HEK293 (cell line): Measurements from ENCODE around the gene OR56A1.

Source experiments
- CTCF ChIA-PET: fragments of 350-600 bp; formaldehyde crosslinking; extraction: SDS; loops from one replicate; lab custom pipeline; 2021; ENCODE audit warnings: antibody characterized with exemption; lab: Yijun Ruan, JAX
- POLR2A ChIA-PET: fragments of 300-600 bp; formaldehyde crosslinking; extraction: SDS; loops from one replicate; lab custom pipeline; 2020; ENCODE audit warnings: antibody characterized with exemption, inconsistent platforms; lab: Yijun Ruan, JAX
- H3K27ac ChIP-seq: fragments of 200-500 bp; sonication (Bioruptor generic); 2 replicates; pipeline ENCODE4 v1.5.1; 2014; ENCODE audit warnings: low read depth, low read length, control low read depth, inconsistent platforms; ENCODE audit errors: extremely low read depth
- H3K36me3 ChIP-seq, 2 experiments: fragments of 200-500 bp in 1 of 2; sonication (Bioruptor generic) in 1 of 2; 1 replicate in 1 of 2; 2 replicates in 1 of 2; pipeline ENCODE4 v1.5.1; 2014 to 2017; ENCODE audit warnings: inconsistent platforms in 2 of 2, low read length in 2 of 2; ENCODE audit not compliant: control insufficient read depth in 2 of 2, insufficient read depth in 1 of 2
- H3K4me1 ChIP-seq: fragments of 200-500 bp; sonication (Bioruptor generic); 2 replicates; pipeline ENCODE4 v1.5.1; 2014; ENCODE audit warnings: mild to moderate bottlenecking, low read length, inconsistent platforms; ENCODE audit not compliant: control insufficient read depth, insufficient read depth
- H3K4me3 ChIP-seq: 2 replicates; pipeline ENCODE4 v1.5.1; 2011; ENCODE audit warnings: low read depth, mild to moderate bottlenecking, control low read depth, low read length, moderate library complexity
- H3K9me3 ChIP-seq: fragments of 200-500 bp; sonication (Bioruptor generic); 2 replicates; pipeline ENCODE4 v1.5.1; 2014; ENCODE audit warnings: low read depth, low read length, inconsistent platforms; ENCODE audit not compliant: control insufficient read depth, insufficient read depth
- FEZF1 ChIP-seq: fragments of 450-650 bp; formaldehyde crosslinking; IDR thresholded peaks from 2 replicates; pipeline ENCODE4 v1.5.1; 2016; ENCODE audit warnings: missing biosample characterization, missing genetic modification characterization
- GLI4 ChIP-seq: fragments of 450-650 bp; formaldehyde crosslinking; IDR thresholded peaks from 2 replicates; pipeline ENCODE4 v1.5.1; 2016; ENCODE audit warnings: missing biosample characterization, missing genetic modification characterization
- GLIS1 ChIP-seq: fragments of 450-650 bp; formaldehyde crosslinking; IDR thresholded peaks from 2 replicates; pipeline ENCODE4 v1.5.1; 2016; ENCODE audit warnings: missing biosample characterization, missing genetic modification characterization
- HOXD13 ChIP-seq: sonication (generic); formaldehyde crosslinking; IDR thresholded peaks from 2 replicates; pipeline ENCODE4 v1.8.0; 2022; ENCODE audit warnings: missing genetic modification reagents, borderline replicate concordance
- SCRT1 ChIP-seq: fragments of 450-650 bp; formaldehyde crosslinking; IDR thresholded peaks from 2 replicates; pipeline ENCODE4 v1.5.1; 2016; ENCODE audit warnings: missing biosample characterization, missing genetic modification characterization, borderline replicate concordance
- SP2 ChIP-seq: fragments of 450-650 bp; formaldehyde crosslinking; IDR thresholded peaks from 2 replicates; pipeline ENCODE4 v1.5.1; 2016; ENCODE audit warnings: missing biosample characterization, missing genetic modification characterization
- WT1 ChIP-seq: fragments of 450-650 bp; formaldehyde crosslinking; IDR thresholded peaks from 2 replicates; pipeline ENCODE4 v1.5.1; 2016; ENCODE audit warnings: missing biosample characterization, missing genetic modification characterization
- ZFHX2 ChIP-seq: fragments of 450-650 bp; formaldehyde crosslinking; conservative IDR thresholded peaks from 2 replicates; pipeline ENCODE4 v1.5.1; 2016; ENCODE audit warnings: missing biosample characterization, missing genetic modification characterization
- ZNF335 ChIP-seq: fragments of 450-650 bp; formaldehyde crosslinking; conservative IDR thresholded peaks from 2 replicates; pipeline ENCODE4 v1.5.1; 2016; ENCODE audit warnings: missing biosample characterization, missing genetic modification characterization
- ZNF354C ChIP-seq: fragments of 450-650 bp; formaldehyde crosslinking; IDR thresholded peaks from 2 replicates; pipeline ENCODE4 v1.5.1; 2016; ENCODE audit warnings: missing biosample characterization, missing genetic modification characterization, low read depth, borderline replicate concordance
- ZNF366 ChIP-seq: fragments of 450-650 bp; formaldehyde crosslinking; conservative IDR thresholded peaks from 2 replicates; pipeline ENCODE4 v1.5.1; 2016; ENCODE audit warnings: missing biosample characterization, missing genetic modification characterization
- ZNF561 ChIP-seq: fragments of 450-650 bp; IDR thresholded peaks from 2 replicates; pipeline ENCODE4 v1.5.1; 2018; ENCODE audit warnings: missing biosample characterization, missing genetic modification characterization, borderline replicate concordance
- ZNF777 ChIP-seq: fragments of 450-650 bp; formaldehyde crosslinking; IDR thresholded peaks from 2 replicates; pipeline ENCODE4 v1.5.1; 2017; ENCODE audit warnings: missing biosample characterization, missing genetic modification characterization, borderline replicate concordance
- ZNF785 ChIP-seq: fragments of 450-650 bp; formaldehyde crosslinking; IDR thresholded peaks from 2 replicates; pipeline ENCODE4 v1.5.1; 2016; ENCODE audit warnings: missing biosample characterization, missing genetic modification characterization
- ZSCAN16 ChIP-seq: fragments of 450-650 bp; formaldehyde crosslinking; IDR thresholded peaks from 2 replicates; pipeline ENCODE4 v1.5.1; 2016; ENCODE audit warnings: missing biosample characterization, missing genetic modification characterization
- ZSCAN30 ChIP-seq: fragments of 450-650 bp; IDR thresholded peaks from 2 replicates; pipeline ENCODE4 v1.5.1; 2018; ENCODE audit warnings: missing biosample characterization, mild to moderate bottlenecking, missing genetic modification characterization, moderate library complexity
- TF ChIP-seq, protein P1 (sequence below): fragments of 450-650 bp; formaldehyde crosslinking; IDR thresholded peaks from 2 replicates; pipeline ENCODE4 v1.5.1; 2016; ENCODE audit warnings: missing biosample characterization, missing genetic modification characterization
- TF ChIP-seq, protein P2 (sequence below): fragments of 450-650 bp; formaldehyde crosslinking; IDR thresholded peaks from 2 replicates; pipeline ENCODE4 v1.5.1; 2016; ENCODE audit warnings: missing biosample characterization, missing genetic modification characterization
- TF ChIP-seq, protein P3 (sequence below): fragments of 450-650 bp; formaldehyde crosslinking; conservative IDR thresholded peaks from 2 replicates; pipeline ENCODE4 v1.5.1; 2016; ENCODE audit warnings: low read depth, missing biosample characterization, missing genetic modification characterization
- TF ChIP-seq, protein P4 (sequence below): fragments of 450-650 bp; formaldehyde crosslinking; IDR thresholded peaks from 2 replicates; pipeline ENCODE4 v1.5.1; 2016; ENCODE audit warnings: missing biosample characterization, missing genetic modification characterization, low read depth
- TF ChIP-seq, protein P5 (sequence below): fragments of 450-650 bp; formaldehyde crosslinking; IDR thresholded peaks from 2 replicates; pipeline ENCODE4 v1.5.1; 2016; ENCODE audit warnings: missing biosample characterization, missing genetic modification characterization
- TF ChIP-seq, protein P6 (sequence below): fragments of 450-650 bp; formaldehyde crosslinking; IDR thresholded peaks from 2 replicates; pipeline ENCODE4 v1.5.1; 2016; ENCODE audit warnings: missing biosample characterization, missing genetic modification characterization
- TF ChIP-seq, protein P7 (sequence below): fragments of 450-650 bp; formaldehyde crosslinking; IDR thresholded peaks from 2 replicates; pipeline ENCODE4 v1.5.1; 2017; ENCODE audit warnings: missing biosample characterization, mild to moderate bottlenecking, missing genetic modification characterization, moderate library complexity

OR56A1 gene

DNA sequence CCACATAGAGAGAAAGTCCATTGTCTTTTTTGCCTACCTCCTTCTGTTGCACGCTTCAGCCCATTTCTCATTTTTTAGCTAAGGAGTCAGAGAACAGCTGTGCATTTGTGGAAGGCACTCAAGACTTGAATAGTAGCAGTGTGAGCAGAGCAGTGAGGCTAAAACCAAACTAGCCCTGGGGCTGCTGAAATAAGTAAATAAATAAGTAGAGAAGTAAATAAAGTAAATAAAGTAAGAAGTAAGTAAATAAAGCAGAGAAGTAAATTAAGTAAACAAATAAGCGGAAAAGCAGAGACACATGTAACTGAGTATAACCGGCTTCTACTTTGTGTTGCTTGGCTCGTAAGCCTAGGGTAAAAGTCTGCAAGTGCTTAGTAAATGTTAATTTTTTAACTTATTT lies 41.4 kb downstream of the OR56A1 start (continued):
- TF ChIP-seq ZNF354C (no peak), WT1 (no peak), ZFHX2 (no peak), ZNF366 (no peak), ZNF561 (tag by site-specific recombination) (no peak)
- TF ChIP-seq, protein P1, sequence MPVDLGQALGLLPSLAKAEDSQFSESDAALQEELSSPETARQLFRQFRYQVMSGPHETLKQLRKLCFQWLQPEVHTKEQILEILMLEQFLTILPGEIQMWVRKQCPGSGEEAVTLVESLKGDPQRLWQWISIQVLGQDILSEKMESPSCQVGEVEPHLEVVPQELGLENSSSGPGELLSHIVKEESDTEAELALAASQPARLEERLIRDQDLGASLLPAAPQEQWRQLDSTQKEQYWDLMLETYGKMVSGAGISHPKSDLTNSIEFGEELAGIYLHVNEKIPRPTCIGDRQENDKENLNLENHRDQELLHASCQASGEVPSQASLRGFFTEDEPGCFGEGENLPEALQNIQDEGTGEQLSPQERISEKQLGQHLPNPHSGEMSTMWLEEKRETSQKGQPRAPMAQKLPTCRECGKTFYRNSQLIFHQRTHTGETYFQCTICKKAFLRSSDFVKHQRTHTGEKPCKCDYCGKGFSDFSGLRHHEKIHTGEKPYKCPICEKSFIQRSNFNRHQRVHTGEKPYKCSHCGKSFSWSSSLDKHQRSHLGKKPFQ (tag by site-specific recombination), result no peak

DNA sequence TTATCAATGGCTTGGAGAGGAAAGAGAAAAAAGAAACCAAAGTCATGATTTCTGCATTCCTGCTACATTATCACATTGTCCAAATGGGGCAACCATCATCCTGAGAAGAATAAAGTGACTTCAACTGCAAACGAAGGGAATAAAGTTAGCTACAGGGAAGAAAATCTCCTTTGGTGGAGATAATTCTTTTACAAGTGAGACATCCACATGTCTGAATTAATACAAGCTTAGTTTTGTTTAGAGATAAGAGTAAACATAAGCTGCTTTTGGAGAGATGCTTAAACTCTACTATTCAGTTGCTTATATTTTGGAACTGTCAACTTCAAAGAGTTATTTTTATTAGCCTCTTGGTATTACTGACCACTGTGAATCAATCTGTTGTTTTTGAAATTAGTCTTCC lies 43.7 kb downstream of the OR56A1 start, which contains the start of gene OR52L1:
OR52L1 (minus strand) TSS at position 101 of the 400 bp plus-strand sequence; CDS start at position 46, 55 bp downstream.
- H3K9me3 ChIP-seq, result no peaks in the 10 kb centered on the region
- CTCF ChIA-PET, result no interaction called here
- H3K27ac ChIP-seq, result no peak within 1 kb of the TSS
- H3K36me3 ChIP-seq, result no peaks in the 10 kb centered on the region
- POLR2A ChIA-PET, result no interaction called here
- no peaks in the 10 kb centered on the region for H3K4me1 ChIP-seq
- H3K4me3 ChIP-seq, result no peak within 1 kb of the TSS
- TF ChIP-seq, protein P2, sequence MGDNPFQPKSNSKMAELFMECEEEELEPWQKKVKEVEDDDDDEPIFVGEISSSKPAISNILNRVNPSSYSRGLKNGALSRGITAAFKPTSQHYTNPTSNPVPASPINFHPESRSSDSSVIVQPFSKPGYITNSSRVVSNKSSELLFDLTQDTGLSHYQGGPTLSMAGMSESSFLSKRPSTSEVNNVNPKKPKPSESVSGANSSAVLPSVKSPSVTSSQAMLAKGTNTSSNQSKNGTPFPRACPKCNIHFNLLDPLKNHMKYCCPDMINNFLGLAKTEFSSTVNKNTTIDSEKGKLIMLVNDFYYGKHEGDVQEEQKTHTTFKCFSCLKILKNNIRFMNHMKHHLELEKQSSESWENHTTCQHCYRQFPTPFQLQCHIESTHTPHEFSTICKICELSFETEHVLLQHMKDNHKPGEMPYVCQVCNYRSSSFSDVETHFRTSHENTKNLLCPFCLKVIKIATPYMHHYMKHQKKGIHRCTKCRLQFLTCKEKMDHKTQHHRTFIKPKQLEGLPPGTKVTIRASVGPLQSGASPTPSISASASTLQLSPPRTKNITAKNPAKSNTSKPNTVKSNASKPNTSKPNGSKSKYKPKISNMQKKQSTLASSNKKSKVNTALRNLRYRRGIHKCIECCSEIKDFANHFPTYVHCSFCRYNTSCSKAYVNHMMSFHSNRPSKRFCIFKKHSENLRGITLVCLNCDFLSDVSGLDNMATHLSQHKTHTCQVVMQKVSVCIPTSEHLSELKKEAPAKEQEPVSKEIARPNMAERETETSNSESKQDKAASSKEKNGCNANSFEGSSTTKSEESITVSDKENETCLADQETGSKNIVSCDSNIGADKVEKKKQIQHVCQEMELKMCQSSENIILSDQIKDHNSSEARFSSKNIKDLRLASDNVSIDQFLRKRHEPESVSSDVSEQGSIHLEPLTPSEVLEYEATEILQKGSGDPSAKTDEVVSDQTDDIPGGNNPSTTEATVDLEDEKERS, result no peak
- TF ChIP-seq, protein P3, sequence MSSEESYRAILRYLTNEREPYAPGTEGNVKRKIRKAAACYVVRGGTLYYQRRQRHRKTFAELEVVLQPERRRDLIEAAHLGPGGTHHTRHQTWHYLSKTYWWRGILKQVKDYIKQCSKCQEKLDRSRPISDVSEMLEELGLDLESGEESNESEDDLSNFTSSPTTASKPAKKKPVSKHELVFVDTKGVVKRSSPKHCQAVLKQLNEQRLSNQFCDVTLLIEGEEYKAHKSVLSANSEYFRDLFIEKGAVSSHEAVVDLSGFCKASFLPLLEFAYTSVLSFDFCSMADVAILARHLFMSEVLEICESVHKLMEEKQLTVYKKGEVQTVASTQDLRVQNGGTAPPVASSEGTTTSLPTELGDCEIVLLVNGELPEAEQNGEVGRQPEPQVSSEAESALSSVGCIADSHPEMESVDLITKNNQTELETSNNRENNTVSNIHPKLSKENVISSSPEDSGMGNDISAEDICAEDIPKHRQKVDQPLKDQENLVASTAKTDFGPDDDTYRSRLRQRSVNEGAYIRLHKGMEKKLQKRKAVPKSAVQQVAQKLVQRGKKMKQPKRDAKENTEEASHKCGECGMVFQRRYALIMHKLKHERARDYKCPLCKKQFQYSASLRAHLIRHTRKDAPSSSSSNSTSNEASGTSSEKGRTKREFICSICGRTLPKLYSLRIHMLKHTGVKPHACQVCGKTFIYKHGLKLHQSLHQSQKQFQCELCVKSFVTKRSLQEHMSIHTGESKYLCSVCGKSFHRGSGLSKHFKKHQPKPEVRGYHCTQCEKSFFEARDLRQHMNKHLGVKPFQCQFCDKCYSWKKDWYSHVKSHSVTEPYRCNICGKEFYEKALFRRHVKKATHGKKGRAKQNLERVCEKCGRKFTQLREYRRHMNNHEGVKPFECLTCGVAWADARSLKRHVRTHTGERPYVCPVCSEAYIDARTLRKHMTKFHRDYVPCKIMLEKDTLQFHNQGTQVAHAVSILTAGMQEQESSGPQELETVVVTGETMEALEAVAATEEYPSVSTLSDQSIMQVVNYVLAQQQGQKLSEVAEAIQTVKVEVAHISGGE (tag by site-specific recombination), result no peak
- TF ChIP-seq, protein P4, sequence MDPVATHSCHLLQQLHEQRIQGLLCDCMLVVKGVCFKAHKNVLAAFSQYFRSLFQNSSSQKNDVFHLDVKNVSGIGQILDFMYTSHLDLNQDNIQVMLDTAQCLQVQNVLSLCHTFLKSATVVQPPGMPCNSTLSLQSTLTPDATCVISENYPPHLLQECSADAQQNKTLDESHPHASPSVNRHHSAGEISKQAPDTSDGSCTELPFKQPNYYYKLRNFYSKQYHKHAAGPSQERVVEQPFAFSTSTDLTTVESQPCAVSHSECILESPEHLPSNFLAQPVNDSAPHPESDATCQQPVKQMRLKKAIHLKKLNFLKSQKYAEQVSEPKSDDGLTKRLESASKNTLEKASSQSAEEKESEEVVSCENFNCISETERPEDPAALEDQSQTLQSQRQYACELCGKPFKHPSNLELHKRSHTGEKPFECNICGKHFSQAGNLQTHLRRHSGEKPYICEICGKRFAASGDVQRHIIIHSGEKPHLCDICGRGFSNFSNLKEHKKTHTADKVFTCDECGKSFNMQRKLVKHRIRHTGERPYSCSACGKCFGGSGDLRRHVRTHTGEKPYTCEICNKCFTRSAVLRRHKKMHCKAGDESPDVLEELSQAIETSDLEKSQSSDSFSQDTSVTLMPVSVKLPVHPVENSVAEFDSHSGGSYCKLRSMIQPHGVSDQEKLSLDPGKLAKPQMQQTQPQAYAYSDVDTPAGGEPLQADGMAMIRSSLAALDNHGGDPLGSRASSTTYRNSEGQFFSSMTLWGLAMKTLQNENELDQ (tag by site-specific recombination), result no peak
- TF ChIP-seq HOXD13 (CRISPR knock-in tag) (no peak), SCRT1 (tag by site-specific recombination) (no peak), ZNF785 (tag by site-specific recombination) (no peak), GLIS1 (no peak), FEZF1 (tag by site-specific recombination) (no peak), ZNF777 (no peak), ZSCAN30 (tag by site-specific recombination) (no peak), GLI4 (no peak), SP2 (tag by site-specific recombination) (no peak), ZNF335 (tag by site-specific recombination) (no peak), ZSCAN16 (tag by site-specific recombination) (no peak)
- TF ChIP-seq, protein P5, sequence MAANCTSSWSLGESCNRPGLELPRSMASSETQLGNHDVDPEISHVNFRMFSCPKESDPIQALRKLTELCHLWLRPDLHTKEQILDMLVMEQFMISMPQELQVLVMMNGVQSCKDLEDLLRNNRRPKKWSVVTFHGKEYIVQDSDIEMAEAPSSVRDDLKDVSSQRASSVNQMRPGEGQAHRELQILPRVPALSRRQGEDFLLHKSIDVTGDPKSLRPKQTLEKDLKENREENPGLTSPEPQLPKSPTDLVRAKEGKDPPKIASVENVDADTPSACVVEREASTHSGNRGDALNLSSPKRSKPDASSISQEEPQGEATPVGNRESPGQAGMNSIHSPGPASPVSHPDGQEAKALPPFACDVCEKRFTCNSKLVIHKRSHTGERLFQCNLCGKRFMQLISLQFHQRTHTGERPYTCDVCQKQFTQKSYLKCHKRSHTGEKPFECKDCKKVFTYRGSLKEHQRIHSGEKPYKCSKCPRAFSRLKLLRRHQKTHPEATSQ (tag by site-specific recombination), result no peak
- TF ChIP-seq, protein P6, sequence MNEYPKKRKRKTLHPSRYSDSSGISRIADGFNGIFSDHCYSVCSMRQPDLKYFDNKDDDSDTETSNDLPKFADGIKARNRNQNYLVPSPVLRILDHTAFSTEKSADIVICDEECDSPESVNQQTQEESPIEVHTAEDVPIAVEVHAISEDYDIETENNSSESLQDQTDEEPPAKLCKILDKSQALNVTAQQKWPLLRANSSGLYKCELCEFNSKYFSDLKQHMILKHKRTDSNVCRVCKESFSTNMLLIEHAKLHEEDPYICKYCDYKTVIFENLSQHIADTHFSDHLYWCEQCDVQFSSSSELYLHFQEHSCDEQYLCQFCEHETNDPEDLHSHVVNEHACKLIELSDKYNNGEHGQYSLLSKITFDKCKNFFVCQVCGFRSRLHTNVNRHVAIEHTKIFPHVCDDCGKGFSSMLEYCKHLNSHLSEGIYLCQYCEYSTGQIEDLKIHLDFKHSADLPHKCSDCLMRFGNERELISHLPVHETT (tag by site-specific recombination), result no peak
- TF ChIP-seq, protein P7, sequence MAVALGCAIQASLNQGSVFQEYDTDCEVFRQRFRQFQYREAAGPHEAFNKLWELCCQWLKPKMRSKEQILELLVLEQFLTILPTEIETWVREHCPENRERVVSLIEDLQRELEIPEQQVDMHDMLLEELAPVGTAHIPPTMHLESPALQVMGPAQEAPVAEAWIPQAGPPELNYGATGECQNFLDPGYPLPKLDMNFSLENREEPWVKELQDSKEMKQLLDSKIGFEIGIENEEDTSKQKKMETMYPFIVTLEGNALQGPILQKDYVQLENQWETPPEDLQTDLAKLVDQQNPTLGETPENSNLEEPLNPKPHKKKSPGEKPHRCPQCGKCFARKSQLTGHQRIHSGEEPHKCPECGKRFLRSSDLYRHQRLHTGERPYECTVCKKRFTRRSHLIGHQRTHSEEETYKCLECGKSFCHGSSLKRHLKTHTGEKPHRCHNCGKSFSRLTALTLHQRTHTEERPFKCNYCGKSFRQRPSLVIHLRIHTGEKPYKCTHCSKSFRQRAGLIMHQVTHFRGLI (tag by site-specific recombination), result no peak
